Mucosa of gallbladder (tissue), 1 donor: Measurements from ENCODE around the gene GM2A. TPM values are rescaled to one million over a fixed set of nuclear protein-coding genes. Genes with fewer than 3 reads are reported as not detected.

Experiments used
- DNase-seq: peaks from one replicate; pipeline ENCODE4 v3.0.0-alpha.2; 2020; ENCODE audit warnings: low spot score
- total RNA-seq: library from RNA; stranded (reverse); gene quantifications from one replicate; pipeline ENCODE4 v1.2.1, GENCODE V29; 2021
- donor health status: DM: no; HTN: no; CAD: no.

The GM2A gene
- 38.1 TPM for total RNA-seq

DNA sequence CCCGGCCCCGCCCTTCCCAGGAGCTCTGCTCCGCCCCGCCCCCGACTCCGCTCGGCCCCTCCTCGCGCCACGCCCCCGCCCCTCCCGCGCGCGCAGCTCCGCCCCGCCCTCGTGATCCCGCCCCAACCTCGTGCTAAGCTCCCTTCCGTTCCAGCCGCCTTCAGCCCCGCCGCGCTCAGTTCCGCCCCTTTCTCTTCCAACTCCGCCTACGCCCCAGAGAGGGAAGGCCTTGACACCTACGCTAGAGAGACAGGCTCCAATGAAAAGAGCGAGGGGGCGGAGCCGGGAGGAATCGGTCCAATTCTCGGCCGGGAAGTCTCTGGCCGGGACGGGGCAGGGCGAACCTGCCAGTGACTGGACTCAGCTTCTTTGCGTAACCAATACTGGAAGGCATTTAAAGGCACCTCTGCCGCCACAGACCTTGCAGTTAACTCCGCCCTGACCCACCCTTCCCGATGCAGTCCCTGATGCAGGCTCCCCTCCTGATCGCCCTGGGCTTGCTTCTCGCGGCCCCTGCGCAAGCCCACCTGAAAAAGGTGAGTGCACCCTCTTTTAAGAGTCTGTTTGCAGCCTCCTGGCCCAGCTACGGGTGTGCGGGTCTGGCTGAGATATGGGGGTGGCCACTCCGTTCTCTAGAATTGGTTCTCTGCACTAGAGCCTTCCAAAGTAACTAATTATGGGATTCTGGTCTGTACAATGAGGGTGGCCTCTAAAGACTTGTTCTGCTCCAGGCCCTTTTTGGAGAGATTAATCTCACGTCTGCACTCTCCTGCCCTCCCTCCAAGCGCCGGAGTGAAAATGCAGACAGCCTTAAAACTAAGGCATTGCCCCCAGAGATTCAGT lies at the start of gene GM2A:
TSS of gene GM2A (plus strand) at position 424 of the 843 bp plus-strand sequence. CDS start at position 456, 32 bp downstream.
- peak; percentile 99 for DNase-seq

- DNase-seq, result no peak
These were observed 48.9 kb upstream of the GM2A start for GRCh38 chr5:151204051-151204450.

DNA sequence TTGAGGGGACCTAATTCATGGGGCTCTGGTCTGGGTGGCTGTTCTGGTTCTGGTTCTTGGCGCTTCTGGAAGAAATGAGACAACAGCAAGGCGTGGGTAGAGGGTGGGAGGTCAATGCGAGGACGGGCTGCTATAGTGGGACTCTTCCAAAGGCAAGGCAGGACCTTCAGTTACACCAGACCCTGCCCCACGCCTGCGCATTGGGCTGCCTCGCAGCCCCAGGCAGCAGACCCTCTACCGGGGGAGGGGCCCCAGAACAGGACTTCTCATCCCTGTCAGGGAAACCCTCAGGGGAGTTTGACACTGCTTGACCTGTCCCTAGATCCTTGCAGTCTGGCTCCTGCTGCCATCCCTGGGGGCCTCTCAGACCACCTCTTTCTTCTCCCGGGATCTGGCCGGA lies 47.6 kb upstream of the GM2A start:
- no peak for DNase-seq

- DNase-seq, result no peak
These were observed 44.5 kb upstream of the GM2A start for GRCh38 chr5:151208481-151208914.

GRCh38 chr5:151212406-151212798 lies 40.6 kb upstream of the GM2A start:
- DNase-seq, result no peak

DNA sequence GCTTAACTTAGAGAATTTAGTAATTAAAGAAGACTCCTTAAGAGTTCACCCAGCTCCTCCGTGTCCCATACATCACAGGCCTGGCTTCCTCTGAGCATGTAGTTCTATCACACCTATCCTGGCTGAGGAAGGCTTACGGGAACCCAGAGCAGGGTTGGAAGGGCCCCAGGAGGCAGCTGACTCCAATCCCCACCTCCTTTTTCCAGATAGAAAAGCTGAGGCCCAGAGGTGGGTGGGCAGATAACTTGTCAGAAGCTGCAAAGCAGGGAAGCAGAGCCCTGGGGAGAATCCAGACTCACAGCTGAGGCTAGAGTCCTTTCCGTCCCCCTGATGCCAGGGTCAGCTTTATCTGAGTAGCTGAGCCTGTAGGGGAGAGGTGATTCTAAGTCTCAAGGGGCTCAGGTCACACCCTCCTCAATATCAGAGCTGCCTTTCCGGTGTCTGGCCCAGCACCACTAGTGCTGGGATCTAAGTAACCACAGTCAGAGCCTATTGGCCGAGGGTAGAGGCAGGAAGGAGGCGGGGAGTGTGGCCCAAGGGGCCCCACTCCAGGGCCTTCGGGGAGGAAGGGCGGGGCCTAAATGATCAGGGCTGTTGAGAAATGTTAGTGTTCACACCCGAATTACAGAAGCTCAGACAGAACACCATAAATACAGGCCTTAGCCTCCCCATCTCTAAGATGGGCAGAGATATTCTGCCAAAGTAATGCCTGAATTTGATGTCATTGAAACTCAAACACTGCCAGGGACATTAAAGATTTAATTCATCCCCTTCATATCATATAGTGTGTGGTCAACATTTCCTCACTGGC lies 39.0 kb upstream of the GM2A start:
- peak; percentile 71 for DNase-seq

GRCh38 chr5:151214614-151215545 lies 38.1 kb upstream of the GM2A start:
- DNase-seq, result no peak

DNA sequence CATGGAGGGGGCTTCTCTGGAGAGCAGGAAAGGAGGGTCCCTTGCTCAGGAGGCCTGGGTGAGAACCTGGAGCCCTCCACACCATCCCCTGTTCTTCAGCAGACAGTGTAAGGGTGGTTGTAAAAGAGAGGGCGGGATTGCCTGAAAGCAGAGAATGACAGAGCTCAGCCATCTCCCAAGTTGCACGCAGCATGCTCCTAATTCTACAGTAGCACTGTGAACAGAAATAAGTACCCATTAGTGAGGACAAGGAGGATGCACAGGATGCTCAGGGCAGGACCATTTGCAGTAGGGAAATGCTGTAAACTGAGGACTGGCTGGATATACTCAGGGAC lies 37.5 kb upstream of the GM2A start:
- DNase-seq, result no peak

GRCh38 chr5:151216781-151217180 lies 36.2 kb upstream of the GM2A start:
- no peak for DNase-seq

- DNase-seq, result no peak
These were observed 34.8 kb upstream of the GM2A start for GRCh38 chr5:151218177-151218576.

DNA sequence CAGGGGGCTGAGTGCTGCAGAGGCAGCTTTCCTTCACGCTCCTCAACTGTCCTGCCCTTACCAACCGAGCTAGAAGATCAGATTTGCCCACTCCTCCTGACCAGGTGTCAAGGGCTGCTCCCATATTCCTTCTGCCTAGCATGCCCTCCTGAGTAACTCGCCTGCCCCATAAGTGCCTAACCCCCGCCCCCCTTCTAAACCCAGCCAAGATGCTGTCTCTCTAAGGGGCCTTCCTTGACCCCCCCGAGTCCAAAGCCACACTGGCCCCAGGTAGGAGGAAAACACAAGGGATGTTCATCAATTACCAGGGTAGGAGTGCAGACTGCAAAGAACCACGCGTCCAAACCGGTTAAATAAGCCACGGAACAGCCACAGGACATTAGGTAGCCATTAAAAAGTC lies 33.8 kb upstream of the GM2A start:
- no peak for DNase-seq

- no peak for DNase-seq
These were observed 33.2 kb upstream of the GM2A start for GRCh38 chr5:151219789-151220188.

DNA sequence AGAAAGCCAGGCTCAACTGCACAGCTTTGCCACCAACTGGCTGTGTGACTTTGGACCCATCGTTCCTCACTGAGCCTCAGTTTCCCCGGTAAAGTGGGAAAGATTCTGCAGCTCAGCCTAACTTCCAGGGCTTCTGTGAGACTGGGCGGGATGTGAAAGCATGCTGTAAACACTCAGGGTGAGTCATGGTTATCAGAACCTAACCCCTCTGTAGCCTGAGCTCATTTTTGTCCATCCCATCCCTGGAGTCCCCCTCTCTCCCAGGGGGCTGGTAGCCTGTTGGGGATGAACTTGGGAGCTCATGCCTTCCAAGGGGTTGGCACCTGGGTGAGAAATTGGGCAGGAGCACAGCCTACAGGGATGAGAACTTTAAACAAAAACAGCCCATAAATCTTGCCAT lies 31.4 kb upstream of the GM2A start:
- no peak for DNase-seq

DNA sequence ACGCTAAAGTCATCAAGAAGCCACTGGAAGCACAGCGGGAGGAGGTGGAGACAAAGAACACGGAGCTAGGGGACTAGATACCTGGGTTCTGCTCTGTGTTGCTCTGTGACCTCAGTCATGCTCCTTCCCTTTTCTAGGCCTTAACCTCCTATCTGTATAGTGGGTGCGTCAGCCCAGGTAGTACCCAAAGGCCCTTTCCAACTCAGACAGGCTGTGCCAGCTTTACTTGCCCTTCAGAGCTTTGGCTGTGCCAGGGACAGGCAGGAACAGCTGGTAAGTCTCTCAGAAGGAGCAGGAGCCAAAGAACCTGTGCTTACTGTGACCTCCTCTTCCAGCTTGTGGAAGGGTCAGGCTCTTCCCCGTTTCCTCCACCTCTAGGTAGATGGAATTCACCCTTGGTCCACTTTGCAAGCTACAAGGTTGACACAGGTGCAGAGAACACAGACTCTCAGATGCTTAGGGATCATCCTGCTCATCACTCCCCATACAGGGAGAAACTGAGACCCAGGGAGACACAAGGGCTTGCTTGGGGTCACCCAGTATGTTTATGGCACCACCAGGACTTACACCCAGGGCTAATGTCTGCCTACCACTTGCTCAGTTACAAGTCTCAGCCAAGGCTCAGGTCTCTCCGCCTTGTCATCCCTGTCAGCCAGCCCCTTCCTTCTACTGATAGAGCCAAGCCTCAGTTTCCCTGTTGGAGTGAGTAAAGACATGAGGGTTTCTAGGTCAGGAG lies 30.8 kb upstream of the GM2A start:
- DNase-seq, result no peak

- peak; percentile 16 for DNase-seq
These were observed 30.1 kb upstream of the GM2A start for GRCh38 chr5:151222790-151223446.

GRCh38 chr5:151223447-151224264 lies 29.3 kb upstream of the GM2A start, which contains the start of gene CCDC69:
CCDC69 (minus strand) TSS chr5:151224092; CDS start chr5:151223970, 122 bp downstream.
- peak; percentile 78 for DNase-seq

DNA sequence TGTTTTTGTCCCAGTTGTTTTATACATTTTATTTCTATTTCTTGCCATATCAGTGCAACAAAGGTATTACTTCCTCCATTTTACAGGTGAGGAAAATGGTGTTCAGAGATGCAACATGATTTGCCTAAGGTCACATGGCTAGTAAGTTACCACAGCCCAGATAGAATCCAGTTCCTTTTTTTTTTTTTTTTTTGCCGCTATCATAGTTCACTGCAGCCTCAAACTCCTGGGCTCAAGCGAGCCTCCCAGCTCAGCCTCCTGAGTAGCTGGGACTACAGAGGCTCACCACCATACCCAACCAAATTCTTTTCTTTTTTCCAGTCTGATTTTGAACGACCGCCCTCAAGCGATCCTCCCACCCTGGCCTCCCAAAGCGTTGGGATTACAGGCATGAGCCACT lies 28.6 kb upstream of the GM2A start:
- DNase-seq, result no peak

GRCh38 chr5:151225071-151225470 lies 27.9 kb upstream of the GM2A start:
- DNase-seq, result no peak

- DNase-seq, result no peak
These were observed 27.5 kb upstream of the GM2A start for GRCh38 chr5:151225475-151225874.
